Parathyroid adenoma (tissue), 2 donors: ENCODE results near the gene SUN5.

Experiments used
- H2AFZ ChIP-seq: fragments of 300-600 bp; sonication (generic); one replicate; pipeline ENCODE4 v1.7.0; 2017; ENCODE audit warnings: antibody characterized with exemption, mild to moderate bottlenecking
- H3K27ac ChIP-seq: fragments of 300-600 bp; sonication (generic); one replicate; pipeline ENCODE4 v1.7.0; 2017
- H3K27me3 ChIP-seq: fragments of 300-600 bp; sonication (generic); one replicate; pipeline ENCODE4 v1.7.0; 2017; ENCODE audit warnings: low read length; ENCODE audit not compliant: control insufficient read depth, insufficient read depth
- H3K36me3 ChIP-seq: fragments of 300-600 bp; sonication (generic); one replicate; pipeline ENCODE4 v1.7.0; 2017; ENCODE audit warnings: low read length; ENCODE audit not compliant: control insufficient read depth, insufficient read depth
- H3K4me1 ChIP-seq: fragments of 300-600 bp; sonication (generic); one replicate; pipeline ENCODE4 v1.7.0; 2017; ENCODE audit warnings: control low read depth
- H3K4me2 ChIP-seq: fragments of 300-600 bp; sonication (generic); one replicate; pipeline ENCODE4 v1.7.0; 2017; ENCODE audit warnings: low read length
- H3K4me3 ChIP-seq: fragments of 300-600 bp; sonication (generic); one replicate; pipeline ENCODE4 v1.7.0; 2017; ENCODE audit warnings: low read depth, low read length
- H3K79me2 ChIP-seq: fragments of 300-600 bp; sonication (generic); one replicate; pipeline ENCODE4 v1.7.0; 2017; ENCODE audit warnings: control low read depth
- H3K9ac ChIP-seq: fragments of 300-600 bp; sonication (generic); one replicate; pipeline ENCODE4 v1.7.0; 2017; ENCODE audit warnings: mild to moderate bottlenecking
- H3K9me3 ChIP-seq: fragments of 300-600 bp; sonication (generic); one replicate; pipeline ENCODE4 v1.7.0; 2017; ENCODE audit warnings: low read length; ENCODE audit not compliant: control insufficient read depth
- TF ChIP-seq, protein P1 (sequence below): fragments of 300-600 bp; sonication (generic); IDR thresholded peaks from one replicate; pipeline ENCODE4 v1.7.0; 2017; ENCODE audit warnings: antibody characterized with exemption, mild to moderate bottlenecking
- donor health status: primary hyperparathyroidism.

SUN5 gene

DNA sequence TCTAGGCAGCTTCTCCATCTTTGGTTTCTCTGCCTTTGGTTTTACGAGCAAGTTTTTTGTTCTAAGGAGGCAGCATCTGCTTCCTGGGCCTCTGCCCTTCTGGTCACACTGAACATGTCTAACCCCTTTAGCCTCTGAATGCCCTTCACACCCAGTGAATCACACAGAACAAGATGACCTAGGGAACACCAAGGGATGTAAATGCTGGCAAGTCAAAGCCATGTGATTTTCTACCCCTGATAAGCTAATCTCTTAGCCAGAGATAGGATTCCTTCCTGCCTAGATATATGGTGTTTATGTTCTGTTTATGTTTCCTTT lies 20.0 kb upstream of the SUN5 start:
- no peak overlapping the region for H2AFZ ChIP-seq
- H3K4me1 ChIP-seq: no peaks in the 10 kb centered on the region
- TF ChIP-seq, protein P1, sequence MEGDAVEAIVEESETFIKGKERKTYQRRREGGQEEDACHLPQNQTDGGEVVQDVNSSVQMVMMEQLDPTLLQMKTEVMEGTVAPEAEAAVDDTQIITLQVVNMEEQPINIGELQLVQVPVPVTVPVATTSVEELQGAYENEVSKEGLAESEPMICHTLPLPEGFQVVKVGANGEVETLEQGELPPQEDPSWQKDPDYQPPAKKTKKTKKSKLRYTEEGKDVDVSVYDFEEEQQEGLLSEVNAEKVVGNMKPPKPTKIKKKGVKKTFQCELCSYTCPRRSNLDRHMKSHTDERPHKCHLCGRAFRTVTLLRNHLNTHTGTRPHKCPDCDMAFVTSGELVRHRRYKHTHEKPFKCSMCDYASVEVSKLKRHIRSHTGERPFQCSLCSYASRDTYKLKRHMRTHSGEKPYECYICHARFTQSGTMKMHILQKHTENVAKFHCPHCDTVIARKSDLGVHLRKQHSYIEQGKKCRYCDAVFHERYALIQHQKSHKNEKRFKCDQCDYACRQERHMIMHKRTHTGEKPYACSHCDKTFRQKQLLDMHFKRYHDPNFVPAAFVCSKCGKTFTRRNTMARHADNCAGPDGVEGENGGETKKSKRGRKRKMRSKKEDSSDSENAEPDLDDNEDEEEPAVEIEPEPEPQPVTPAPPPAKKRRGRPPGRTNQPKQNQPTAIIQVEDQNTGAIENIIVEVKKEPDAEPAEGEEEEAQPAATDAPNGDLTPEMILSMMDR: no peak
- H3K9me3 ChIP-seq: no peaks in the 10 kb centered on the region
- H3K4me2 ChIP-seq: no peak overlapping the region
- H3K36me3 ChIP-seq: no peaks in the 10 kb centered on the region
- H3K9ac ChIP-seq: no peak overlapping the region
- peaks cover 3% of the 10 kb centered on the region for H3K27me3 ChIP-seq
- no peaks in the 10 kb centered on the region for H3K79me2 ChIP-seq
- no peak overlapping the region for H3K4me3 ChIP-seq
- no peak overlapping the region for H3K27ac ChIP-seq

DNA sequence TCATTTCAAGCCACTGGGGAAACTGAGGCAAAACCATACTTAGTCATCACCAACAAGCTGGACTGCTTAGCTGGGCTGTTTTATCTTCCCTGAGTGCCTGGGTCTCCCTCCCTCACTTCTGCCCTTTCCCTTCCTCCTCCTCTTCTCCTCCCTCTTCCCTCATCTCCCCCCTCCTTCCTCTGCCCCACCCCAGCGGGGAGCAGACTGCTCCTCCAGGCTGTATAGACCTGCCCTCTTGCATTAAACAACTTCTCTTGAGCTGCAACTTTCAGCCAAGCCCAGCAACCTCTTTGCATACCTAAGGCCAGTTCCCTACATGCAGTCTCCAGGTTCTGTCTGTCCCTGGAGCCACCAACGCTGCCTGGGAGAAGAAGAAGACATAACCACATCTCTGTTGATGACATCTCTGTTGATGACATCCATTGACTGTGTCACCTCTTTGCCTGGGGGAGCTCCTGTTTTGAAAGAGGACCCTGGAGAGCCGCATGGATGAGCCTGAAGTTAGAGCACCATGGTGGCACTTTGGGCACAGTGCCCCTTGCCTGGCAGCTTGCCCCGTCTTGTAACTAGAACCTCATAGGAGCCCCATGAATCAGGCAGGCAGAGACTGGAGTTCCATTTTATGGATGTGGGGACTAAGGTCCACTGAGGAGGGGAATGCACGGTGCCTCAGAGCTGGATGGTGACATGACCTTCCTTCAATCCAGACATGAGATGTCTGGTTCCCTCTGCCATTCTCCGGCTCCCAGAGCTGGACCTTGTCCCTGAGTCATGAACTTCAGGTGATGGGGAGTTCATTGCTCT lies 19.4 kb upstream of the SUN5 start:
- no peaks in the 10 kb centered on the region for H3K79me2 ChIP-seq

DNA sequence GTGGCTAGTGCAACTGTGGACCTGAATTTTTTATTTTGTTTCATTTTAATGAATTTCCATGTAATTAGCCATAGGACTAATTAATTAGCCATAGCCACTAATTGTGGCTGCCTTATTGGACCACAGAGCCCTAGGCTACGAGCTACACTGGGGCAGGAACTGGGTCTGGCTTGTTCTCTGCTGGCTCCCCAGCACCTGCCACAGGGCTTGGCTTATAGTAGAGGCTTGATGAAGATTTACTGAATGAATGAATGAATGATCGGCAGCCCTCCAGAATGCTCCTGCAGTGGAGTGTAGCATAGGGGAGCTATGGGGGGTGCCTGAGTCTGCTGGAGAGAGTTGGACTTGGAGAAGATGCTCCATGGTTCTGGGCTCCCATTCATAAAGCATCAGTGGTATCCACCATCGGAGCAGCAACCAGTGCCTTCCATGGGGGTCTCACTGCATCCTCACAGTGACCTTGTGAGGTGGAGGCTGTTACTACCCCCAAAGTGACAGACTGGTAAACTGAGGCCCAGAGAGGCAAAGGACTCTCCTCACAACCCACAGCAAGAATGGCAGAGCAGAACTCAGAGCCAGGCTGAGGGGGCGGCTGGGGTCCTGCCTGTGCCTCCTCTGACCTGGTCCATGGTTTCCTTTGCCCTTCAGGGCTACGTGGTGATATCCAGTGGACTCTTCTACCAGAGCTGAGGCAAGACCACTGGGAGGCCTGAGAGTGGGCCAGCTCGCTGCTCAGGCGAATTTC lies 18.6 kb upstream of the SUN5 start:
- peaks cover 3% of the 10 kb centered on the region for H3K27me3 ChIP-seq
- no peaks in the 10 kb centered on the region for H3K36me3 ChIP-seq
- H3K9ac ChIP-seq: no peak overlapping the region
- H3K4me3 ChIP-seq: no peak overlapping the region
- no peaks in the 10 kb centered on the region for H3K9me3 ChIP-seq
- no peak overlapping the region for H2AFZ ChIP-seq
- H3K4me2 ChIP-seq: no peak overlapping the region
- H3K79me2 ChIP-seq: no peaks in the 10 kb centered on the region
- TF ChIP-seq, protein P1: no peak
- H3K27ac ChIP-seq: no peak overlapping the region
- no peaks in the 10 kb centered on the region for H3K4me1 ChIP-seq

More for the DNA sequence above, 19.4 kb upstream of the SUN5 start:
- Histone ChIP-seq H3K27me3 (peaks cover 3% of the 10 kb centered on the region), H3K4me1 (no peaks in the 10 kb centered on the region), H3K36me3 (no peaks in the 10 kb centered on the region), H3K4me2 (no peak overlapping the region), H3K9me3 (no peaks in the 10 kb centered on the region), H3K9ac (no peak overlapping the region), H3K4me3 (no peak overlapping the region), H2AFZ (no peak overlapping the region), H3K27ac (no peak overlapping the region)
- TF ChIP-seq, protein P1: no peak

DNA sequence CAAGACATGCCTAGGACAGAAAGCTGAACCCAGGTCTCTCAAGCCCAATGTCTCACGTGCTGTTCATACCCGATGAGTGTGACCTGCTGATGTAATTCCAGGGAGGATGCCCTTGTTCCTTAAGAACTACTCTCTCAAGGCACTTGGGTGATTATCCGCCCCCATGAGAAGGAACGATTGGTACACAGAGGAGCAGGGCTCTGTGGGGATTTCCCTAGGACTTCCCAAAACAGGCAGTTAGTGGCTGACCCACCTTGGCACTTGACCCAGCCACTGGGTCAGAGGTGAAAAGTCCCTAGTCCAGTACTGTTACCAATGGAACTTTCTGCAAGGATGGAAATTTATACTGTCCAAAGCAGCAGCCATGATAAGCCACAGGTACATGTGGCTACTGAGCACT lies 18.1 kb upstream of the SUN5 start:
- Histone ChIP-seq H3K27me3 (peaks cover 3% of the 10 kb centered on the region), H3K4me1 (no peaks in the 10 kb centered on the region), H3K9me3 (no peaks in the 10 kb centered on the region), H3K79me2 (no peaks in the 10 kb centered on the region), H3K9ac (no peak overlapping the region), H3K4me2 (no peak overlapping the region), H2AFZ (no peak overlapping the region), H3K36me3 (no peaks in the 10 kb centered on the region), H3K27ac (no peak overlapping the region), H3K4me3 (no peak overlapping the region)
- TF ChIP-seq, protein P1: no peak
